ENCODE results near the gene SPACA6.
A peak's percentile ranks its signal among the peaks of the same experiment; 100 is the strongest.
"Not testable (repeated sequence)": the region's sequence is repeated elsewhere in the genome, so short reads cannot be mapped to it uniquely, and the experiment has no call there.

SPACA6 gene

GRCh38 chr19:51706885-51707284, 13.8 kb downstream of the SPACA6 start:
- DNase-seq = no peak

GRCh38 chr19:51708811-51709210, 15.7 kb downstream of the SPACA6 start:
- DNase-seq = no peak

- DNase-seq = no peak
Measured at GRCh38 chr19:51709575-51709974, 16.4 kb downstream of the SPACA6 start.

- peak; percentile 32 for DNase-seq
Measured at GRCh38 chr19:51710163-51710562, 17.0 kb downstream of the SPACA6 start.

- DNase-seq = no peak
Measured at GRCh38 chr19:51711702-51712101, 18.6 kb downstream of the SPACA6 start.

- peak; percentile 55 for DNase-seq
Measured at GRCh38 chr19:51712461-51713081, 19.4 kb downstream of the SPACA6 start.

GRCh38 chr19:51713319-51714285, 20.5 kb downstream of the SPACA6 start:
- DNase-seq = no peak

- no peak for DNase-seq
Measured at GRCh38 chr19:51714848-51715247, 21.7 kb downstream of the SPACA6 start.

- no peak for DNase-seq
Measured at GRCh38 chr19:51715850-51716249, 22.7 kb downstream of the SPACA6 start.

GRCh38 chr19:51716925-51717324, 23.8 kb downstream of the SPACA6 start:
- DNase-seq = no peak

- no peak for DNase-seq
Measured at GRCh38 chr19:51719251-51719988, 26.3 kb downstream of the SPACA6 start.

GRCh38 chr19:51721905-51722304, 28.8 kb downstream of the SPACA6 start:
- no peak for DNase-seq

- DNase-seq = no peak
Measured at GRCh38 chr19:51722492-51722891, 29.4 kb downstream of the SPACA6 start.

GRCh38 chr19:51724543-51724942, 31.4 kb downstream of the SPACA6 start:
- DNase-seq = no peak

GRCh38 chr19:51726049-51726448, 32.9 kb downstream of the SPACA6 start:
- DNase-seq = peak; percentile 62

- peak; percentile 67 for DNase-seq
Measured at GRCh38 chr19:51727349-51727880, 34.3 kb downstream of the SPACA6 start.

GRCh38 chr19:51729781-51730180, 36.7 kb downstream of the SPACA6 start:
- DNase-seq = no peak

- DNase-seq = no peak
Measured at GRCh38 chr19:51733742-51734522, 40.8 kb downstream of the SPACA6 start.

- DNase-seq = peak; percentile 83
Measured at GRCh38 chr19:51735759-51736449, 42.8 kb downstream of the SPACA6 start.

- DNase-seq = no peak
Measured at GRCh38 chr19:51737389-51737788, 44.3 kb downstream of the SPACA6 start.

GRCh38 chr19:51737924-51738323, 44.8 kb downstream of the SPACA6 start:
- no peak for DNase-seq

GRCh38 chr19:51738523-51738922, 45.4 kb downstream of the SPACA6 start:
- not testable (repeated sequence) for DNase-seq
